OCI-M1 (cell line): ENCODE measurements around the gene SCRN3.
"Not testable (repeated sequence)": the region's sequence is repeated elsewhere in the genome, so short reads cannot be mapped to it uniquely, and the experiment has no call there.

Source experiments
- DNase-seq: peaks from one replicate; lab custom pipeline; 2025; lab: John Stamatoyannopoulos, UW

Gene SCRN3

GRCh38 chr2:174403628-174404027, 8.1 kb downstream of the SCRN3 start:
- no peak for DNase-seq

GRCh38 chr2:174410039-174410438, 14.5 kb downstream of the SCRN3 start:
- DNase-seq, result not testable (repeated sequence)

GRCh38 chr2:174412256-174412655, 16.7 kb downstream of the SCRN3 start:
- DNase-seq, result no peak

- DNase-seq, result no peak
Observed at GRCh38 chr2:174428214-174428613, 32.7 kb downstream of the SCRN3 start.

GRCh38 chr2:174430066-174430465, 34.5 kb downstream of the SCRN3 start:
- no peak for DNase-seq

- DNase-seq, result no peak
Observed at GRCh38 chr2:174431902-174432301, 36.4 kb downstream of the SCRN3 start.

- no peak for DNase-seq
Observed at GRCh38 chr2:174436351-174436750, 40.8 kb downstream of the SCRN3 start.

- no peak for DNase-seq
Observed at GRCh38 chr2:174438146-174438886, 42.8 kb downstream of the SCRN3 start.

- no peak for DNase-seq
Observed at GRCh38 chr2:174439323-174439722, 43.8 kb downstream of the SCRN3 start.

GRCh38 chr2:174439950-174440349, 44.4 kb downstream of the SCRN3 start:
- DNase-seq, result no peak

- DNase-seq, result no peak
Observed at GRCh38 chr2:174442546-174443510, 47.3 kb downstream of the SCRN3 start.

- no peak for DNase-seq
Observed at GRCh38 chr2:174444761-174445160, 49.2 kb downstream of the SCRN3 start.

GRCh38 chr2:174445248-174445647, 49.7 kb downstream of the SCRN3 start:
- DNase-seq, result no peak

- no peak for DNase-seq
Observed at GRCh38 chr2:174446531-174446930, 51.0 kb downstream of the SCRN3 start.

- DNase-seq, result no peak
Observed at GRCh38 chr2:174449033-174449432, 53.5 kb downstream of the SCRN3 start.

GRCh38 chr2:174450021-174450816, 54.7 kb downstream of the SCRN3 start:
- no peak for DNase-seq

GRCh38 chr2:174454566-174454965, 59.0 kb downstream of the SCRN3 start:
- no peak for DNase-seq

GRCh38 chr2:174461221-174461620, 65.7 kb downstream of the SCRN3 start:
- no peak for DNase-seq

- DNase-seq, result no peak
Observed at GRCh38 chr2:174465327-174465726, 69.8 kb downstream of the SCRN3 start.

GRCh38 chr2:174473796-174474195, 78.3 kb downstream of the SCRN3 start:
- no peak for DNase-seq

GRCh38 chr2:174477759-174478158, 82.2 kb downstream of the SCRN3 start:
- DNase-seq, result no peak
